Neural cell (in vitro differentiated cells): ENCODE measurements around the gene IFITM2. TPM values are rescaled to one million over a fixed set of nuclear protein-coding genes. Genes with fewer than 3 reads are reported as not detected.
"Not testable (repeated sequence)": the region's sequence is repeated elsewhere in the genome, so short reads cannot be mapped to it uniquely, and the experiment has no call there.

Experiments
- H2AFZ ChIP-seq: fragments of 200-600, 300-800 bp; sonication (generic), shearing (Covaris generic); 2 replicates; pipeline ENCODE4 v1.6.0; 2014; ENCODE audit warnings: low read depth, mild to moderate bottlenecking, antibody characterized with exemption, low read length, moderate library complexity
- H3F3A ChIP-seq: fragments of 200-600 bp; shearing (Covaris generic); 2 replicates; pipeline ENCODE4 v1.6.1; 2016; ENCODE audit warnings: mild to moderate bottlenecking, moderate library complexity, mixed read lengths, antibody characterized with exemption, low read length; ENCODE audit not compliant: insufficient read depth, poor library complexity, severe bottlenecking
- H3K27ac ChIP-seq: fragments of 200-600, 300-800 bp; sonication (generic), shearing (Covaris generic); 2 replicates; pipeline ENCODE4 v1.5.1; 2014; ENCODE audit warnings: mild to moderate bottlenecking, low read length, moderate library complexity
- H3K27me3 ChIP-seq: fragments of 300-800, 200-600 bp; sonication (generic), shearing (Covaris generic); 2 replicates; pipeline ENCODE4 v1.6.0; 2014; ENCODE audit warnings: mild to moderate bottlenecking, low read depth, low read length, moderate library complexity; ENCODE audit not compliant: insufficient read depth
- H3K36me3 ChIP-seq: fragments of 300-800, 200-600 bp; sonication (generic), shearing (Covaris generic); 2 replicates; pipeline ENCODE4 v1.5.1; 2014; ENCODE audit warnings: mild to moderate bottlenecking, antibody characterized with exemption, low read length, moderate library complexity; ENCODE audit not compliant: insufficient read depth
- H3K4me2 ChIP-seq: fragments of 300-800, 200-600 bp; sonication (generic), shearing (Covaris generic); 2 replicates; pipeline ENCODE4 v1.6.0; 2014; ENCODE audit warnings: mild to moderate bottlenecking, low read length
- H3K4me3 ChIP-seq: fragments of 300-800, 200-600 bp; sonication (generic), shearing (Covaris generic); 2 replicates; pipeline ENCODE4 v1.5.1; 2014; ENCODE audit warnings: mild to moderate bottlenecking, low read length, moderate library complexity
- H3K79me2 ChIP-seq: fragments of 200-600 bp; shearing (Covaris generic); replicated peaks from 2 replicates; pipeline ENCODE4 v1.6.0; 2014; ENCODE audit warnings: mild to moderate bottlenecking, low read length, moderate library complexity; ENCODE audit not compliant: insufficient read depth
- H3K9ac ChIP-seq: fragments of 300-800, 200-600 bp; sonication (generic), shearing (Covaris generic); 2 replicates; pipeline ENCODE4 v1.6.1; 2016; ENCODE audit warnings: mild to moderate bottlenecking, low read length, mixed read lengths
- H3K9me2 ChIP-seq: fragments of 200-600 bp; shearing (Covaris generic); 2 replicates; pipeline ENCODE4 v1.6.1; 2016; ENCODE audit warnings: mild to moderate bottlenecking, low read length, mixed read lengths; ENCODE audit not compliant: insufficient read depth
- H3K9me3 ChIP-seq: fragments of 200-600, 300-800 bp; sonication (generic), shearing (Covaris generic); 2 replicates; pipeline ENCODE4 v1.6.1; 2016; ENCODE audit warnings: mild to moderate bottlenecking, mixed run types, low read length, moderate library complexity, mixed read lengths
- H4K20me1 ChIP-seq: fragments of 200-600 bp; shearing (Covaris generic); 2 replicates; pipeline ENCODE4 v1.6.1; 2016; ENCODE audit warnings: mild to moderate bottlenecking, mixed run types; ENCODE audit not compliant: insufficient read depth
- CTCF ChIP-seq: fragments of 450-650 bp; IDR thresholded peaks from 2 replicates; pipeline ENCODE4 v1.5.1; 2014; ENCODE audit warnings: antibody characterized with exemption, mild to moderate bottlenecking, moderate library complexity; ENCODE audit not compliant: poor library complexity, severe bottlenecking
- polyA plus RNA-seq: library from polyadenylated mRNA; depleted of rRNA; stranded (reverse); fragments of >200 nt; gene quantifications from 2 replicates; pipeline ENCODE4 v1.2.3, GENCODE V29; 2014

The IFITM2 gene
- polyA plus RNA-seq, 1 donor from 2014 or later: not detected

GRCh38 chr11:308740-309665 is 1.4 kb downstream of the IFITM2 start:
- H3K4me2 ChIP-seq, H4K20me1 ChIP-seq, H3K9ac ChIP-seq, H3K36me3 ChIP-seq, H3K9me3 ChIP-seq, H3F3A ChIP-seq, H2AFZ ChIP-seq, H3K4me3 ChIP-seq, H3K79me2 ChIP-seq, H3K9me2 ChIP-seq, H3K27ac ChIP-seq, H3K27me3 ChIP-seq: not testable (repeated sequence)

- not testable (repeated sequence) for H3K27me3 ChIP-seq, H3F3A ChIP-seq, H3K4me2 ChIP-seq, H3K9ac ChIP-seq, H3K79me2 ChIP-seq, H2AFZ ChIP-seq, H3K9me2 ChIP-seq, H3K9me3 ChIP-seq, H3K27ac ChIP-seq, H3K4me3 ChIP-seq, H3K36me3 ChIP-seq, H4K20me1 ChIP-seq
Observed at GRCh38 chr11:309979-310572, 2.5 kb downstream of the IFITM2 start.

GRCh38 chr11:311013-311748 is 3.6 kb downstream of the IFITM2 start:
- not testable (repeated sequence) for H3K9me2 ChIP-seq, H4K20me1 ChIP-seq, H3K79me2 ChIP-seq, H3K36me3 ChIP-seq, H3K9ac ChIP-seq, H2AFZ ChIP-seq, H3K4me3 ChIP-seq, H3K27ac ChIP-seq, H3K4me2 ChIP-seq, H3K27me3 ChIP-seq, H3F3A ChIP-seq, H3K9me3 ChIP-seq

- H3K27me3 ChIP-seq: no peaks in the 10 kb centered on the region
- no peaks in the 10 kb centered on the region for H4K20me1 ChIP-seq
- TF ChIP-seq CTCF: no peak
- H3F3A ChIP-seq: no peaks in the 10 kb centered on the region
- H3K36me3 ChIP-seq: no peaks in the 10 kb centered on the region
- no peaks in the 10 kb centered on the region for H3K79me2 ChIP-seq
- no peak overlapping the region for H2AFZ ChIP-seq
- no peak overlapping the region for H3K4me2 ChIP-seq
- no peak overlapping the region for H3K27ac ChIP-seq
- H3K4me3 ChIP-seq: no peak overlapping the region
- no peaks in the 10 kb centered on the region for H3K9me3 ChIP-seq
- no peaks in the 10 kb centered on the region for H3K9me2 ChIP-seq
- H3K9ac ChIP-seq: no peak overlapping the region
Observed at GRCh38 chr11:312092-312816, 4.6 kb downstream of the IFITM2 start.
